NCI-H69 (cell line): ENCODE results near the gene NRSN2.

Experiments
- DNase-seq: peaks from one replicate; lab custom pipeline; 2025; lab: John Stamatoyannopoulos, UW

NRSN2 gene

DNA sequence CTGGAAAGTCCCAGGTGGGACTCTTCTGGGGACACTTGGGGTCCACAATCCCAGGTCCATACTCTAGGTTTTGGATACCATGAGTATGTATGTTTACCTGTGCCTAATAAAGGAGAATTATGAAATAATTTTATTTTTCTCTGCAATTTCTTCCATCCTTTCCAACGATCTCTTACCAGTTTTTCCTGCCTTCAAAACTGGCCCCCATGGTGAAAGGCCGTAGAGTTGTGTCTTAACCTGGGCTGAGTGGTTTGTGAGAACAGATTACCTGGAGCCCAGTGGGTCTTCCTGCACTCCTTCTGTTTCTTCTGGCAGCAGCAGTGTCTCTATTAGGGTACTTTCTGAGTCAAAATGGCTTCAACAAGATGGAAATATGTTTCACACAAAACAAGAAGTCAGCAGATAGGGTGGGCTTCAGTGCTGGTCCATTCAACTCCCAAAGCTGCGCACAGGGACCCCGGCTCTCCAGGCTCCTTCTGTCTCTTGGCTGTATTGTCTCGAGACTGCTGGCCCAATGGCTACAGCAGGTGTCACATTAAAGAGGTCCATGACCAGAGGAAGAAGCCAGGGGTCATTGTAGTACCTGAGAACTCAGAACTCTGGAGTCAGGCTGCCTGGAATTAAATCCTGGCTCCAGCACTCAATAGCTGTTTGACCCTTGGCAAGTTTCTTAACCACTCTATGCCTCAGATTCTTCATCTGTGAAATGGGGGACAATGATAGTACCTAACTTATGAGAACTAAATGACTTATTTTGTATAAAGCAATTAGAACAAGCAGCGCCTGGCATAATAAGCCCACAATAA lies 50.7 kb downstream of the NRSN2 start:
- no peak for DNase-seq

DNA sequence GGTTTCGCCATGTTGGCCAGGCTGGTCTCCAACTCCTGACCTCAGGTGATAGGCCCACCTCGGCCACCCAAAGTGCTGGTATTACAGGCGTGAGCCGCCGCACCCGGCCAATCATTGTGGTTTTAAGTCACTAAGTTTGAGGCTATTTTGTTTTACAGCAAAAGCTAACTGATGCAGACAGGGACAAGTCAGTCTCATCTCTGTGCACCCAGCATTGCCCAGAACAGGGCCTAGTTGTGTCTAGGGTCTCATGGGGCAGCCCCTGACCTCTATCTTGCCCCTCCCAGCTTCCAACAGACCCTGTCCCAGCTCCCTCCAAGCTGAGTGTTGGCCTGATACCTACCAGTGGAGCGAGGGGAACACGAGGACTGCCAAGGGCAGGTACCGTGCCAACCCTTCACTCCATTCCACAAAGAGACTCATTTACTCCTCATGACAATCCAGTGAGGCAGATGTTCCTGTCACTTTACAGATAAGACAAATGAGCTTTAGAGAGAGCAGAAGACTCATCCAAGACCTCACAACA lies 52.3 kb downstream of the NRSN2 start:
- DNase-seq = no peak

DNA sequence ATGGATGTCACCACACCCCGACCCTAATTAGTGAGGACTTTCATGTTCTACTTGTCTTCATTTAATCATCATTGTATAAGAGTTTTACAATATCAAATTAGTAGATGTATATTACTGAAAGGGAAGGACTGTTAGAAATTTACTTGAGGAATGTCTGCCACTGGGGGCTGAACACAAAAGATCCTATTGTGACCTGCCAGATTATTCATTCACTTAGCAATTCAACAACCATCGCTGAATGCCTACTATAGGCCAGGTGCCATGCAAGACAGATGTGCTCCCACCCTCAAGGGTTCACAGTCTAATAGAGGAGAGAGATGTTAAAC lies 53.2 kb downstream of the NRSN2 start:
- DNase-seq = peak; percentile 52

DNA sequence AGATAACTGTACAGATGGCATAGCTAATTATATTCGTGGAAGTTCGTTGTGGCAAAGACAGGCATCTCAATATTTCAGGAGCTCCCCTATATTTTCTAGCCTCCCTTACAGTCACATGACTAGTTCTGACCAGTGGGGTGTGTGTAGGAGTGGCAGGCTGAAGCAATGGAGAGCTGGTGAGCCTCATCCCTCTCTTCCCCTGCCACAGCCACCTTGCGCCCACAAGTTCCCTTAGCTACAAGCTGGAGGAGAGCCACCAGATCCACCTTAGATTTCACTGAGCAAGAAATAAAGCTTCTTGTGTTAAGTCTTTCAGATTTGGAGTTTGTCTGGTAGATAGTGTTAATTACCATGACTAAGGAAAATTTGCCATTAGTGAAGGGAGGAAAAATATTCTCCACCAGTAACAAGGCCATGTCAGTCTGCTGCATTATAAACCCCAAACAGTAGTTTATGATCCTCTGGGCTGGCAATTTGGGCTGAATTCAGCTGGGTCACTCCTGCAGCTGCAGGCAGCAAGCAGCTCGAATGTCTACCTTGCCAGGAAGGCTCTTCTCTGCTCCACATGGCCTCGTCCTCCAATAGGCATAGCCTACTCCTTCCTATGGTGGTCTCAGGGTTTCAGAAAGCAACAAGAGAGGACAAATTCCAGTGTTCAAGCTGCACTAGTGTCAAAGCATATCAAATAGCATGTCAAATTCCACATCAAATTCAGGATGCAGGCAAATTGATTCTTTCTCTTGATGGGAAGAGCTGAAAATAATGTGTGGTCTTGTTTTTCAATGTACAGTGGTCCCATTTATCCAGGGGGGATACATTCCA lies 53.8 kb downstream of the NRSN2 start:
- no peak for DNase-seq

DNA sequence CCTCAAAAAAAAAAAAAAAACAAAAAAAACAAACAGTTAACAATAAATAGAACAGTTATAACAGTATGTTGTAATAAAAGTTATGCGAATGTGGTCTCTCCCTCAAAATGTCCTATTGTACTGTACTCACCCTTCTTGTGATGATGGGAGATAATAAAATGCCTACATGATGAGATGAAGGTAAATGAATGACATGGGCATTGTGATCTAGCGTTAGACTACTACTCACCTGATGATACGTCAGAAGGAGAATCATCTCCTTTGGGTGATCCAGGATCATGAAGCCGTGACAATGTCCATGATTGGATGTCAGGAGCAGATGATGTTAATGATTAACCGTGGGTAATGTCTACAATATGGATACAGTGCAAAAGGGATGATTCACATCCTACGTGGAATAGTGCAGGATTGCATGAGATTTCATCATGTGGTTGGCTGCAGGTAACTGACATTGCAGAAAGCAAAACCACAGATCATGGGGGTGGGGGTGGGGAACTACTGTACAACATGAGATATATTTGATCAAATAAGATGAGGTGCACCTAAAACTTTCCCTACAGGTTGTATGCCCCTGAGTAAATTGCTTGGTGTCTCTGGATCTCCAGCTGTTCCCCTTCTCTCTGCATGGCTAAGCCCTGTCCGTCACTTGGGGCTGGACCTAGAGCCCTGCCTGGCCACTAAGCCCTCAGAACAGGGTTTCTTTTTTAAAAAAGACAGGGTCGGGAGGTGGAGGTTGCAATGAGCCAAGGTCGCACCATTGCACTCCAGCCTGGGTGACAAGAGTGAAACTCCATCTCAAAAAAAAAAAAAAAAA lies 55.0 kb downstream of the NRSN2 start:
- DNase-seq = peak; percentile 57

DNA sequence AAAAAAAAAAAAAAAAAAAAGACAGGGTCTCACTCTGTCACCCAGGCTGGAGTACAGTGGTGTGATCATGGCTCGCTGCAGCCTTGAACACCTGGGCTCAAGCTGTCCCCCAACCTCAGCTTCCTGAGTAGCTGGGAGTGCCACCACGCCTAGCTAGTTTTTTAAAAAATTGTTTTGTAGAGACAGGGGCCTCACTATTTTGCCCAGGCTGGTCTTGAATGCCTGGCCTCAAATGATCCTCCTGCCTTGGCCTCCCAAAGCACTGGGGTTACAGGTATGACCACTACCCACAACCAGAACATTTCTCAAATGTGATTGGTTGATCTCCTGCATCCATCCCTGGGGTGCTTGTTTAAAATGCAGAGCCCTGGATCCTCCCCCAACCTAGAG lies 55.6 kb downstream of the NRSN2 start:
- DNase-seq = no peak

DNA sequence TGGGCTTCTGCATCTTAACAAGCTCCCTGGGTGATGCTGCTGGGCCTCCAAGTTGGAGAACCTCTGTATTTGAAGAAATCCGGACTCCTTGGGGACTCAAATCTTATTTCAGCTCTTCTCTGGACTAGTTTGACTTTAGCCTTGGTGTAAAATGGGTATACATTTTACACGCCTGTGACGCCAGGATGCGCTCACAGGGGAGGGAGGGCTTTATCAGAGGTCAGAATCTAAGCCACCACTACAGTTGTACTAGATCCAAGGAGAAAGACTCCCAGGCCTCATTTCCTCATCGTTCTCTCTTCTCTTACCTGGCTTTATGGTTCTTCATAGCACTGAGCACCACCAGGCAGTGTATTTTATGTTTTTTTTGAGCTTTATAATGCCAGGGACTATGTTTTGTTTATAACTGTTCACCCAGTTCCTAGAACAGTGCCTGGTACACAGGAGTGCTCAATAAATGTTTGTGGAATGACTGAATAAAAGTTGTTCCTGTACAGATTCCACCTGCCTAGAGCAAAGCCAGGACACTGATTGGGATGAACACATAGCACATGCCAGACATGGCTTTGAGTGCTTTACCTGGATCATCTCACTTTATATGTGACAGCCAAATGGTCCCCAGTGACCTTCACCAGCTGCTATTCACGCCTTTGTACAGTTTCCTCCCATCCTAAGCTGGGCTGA lies 56.1 kb downstream of the NRSN2 start:
- DNase-seq = no peak

DNA sequence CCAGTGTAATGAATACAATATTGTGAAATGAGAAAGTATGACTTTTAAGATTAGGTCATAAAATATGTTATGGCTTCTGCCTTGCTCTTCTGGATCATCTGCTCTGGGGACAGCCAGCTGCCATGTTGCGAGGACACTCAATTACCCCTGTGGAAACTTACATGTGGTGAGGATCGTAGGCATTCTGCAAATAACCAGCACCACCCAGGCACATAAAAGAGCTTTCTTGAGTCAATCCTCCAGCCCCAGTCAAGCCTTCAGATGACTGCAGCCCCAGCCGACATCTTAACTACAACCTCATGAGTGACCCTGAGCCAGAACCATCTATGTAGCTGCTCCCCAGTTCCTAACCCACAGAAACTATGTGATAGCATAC lies 56.7 kb downstream of the NRSN2 start:
- no peak for DNase-seq

DNA sequence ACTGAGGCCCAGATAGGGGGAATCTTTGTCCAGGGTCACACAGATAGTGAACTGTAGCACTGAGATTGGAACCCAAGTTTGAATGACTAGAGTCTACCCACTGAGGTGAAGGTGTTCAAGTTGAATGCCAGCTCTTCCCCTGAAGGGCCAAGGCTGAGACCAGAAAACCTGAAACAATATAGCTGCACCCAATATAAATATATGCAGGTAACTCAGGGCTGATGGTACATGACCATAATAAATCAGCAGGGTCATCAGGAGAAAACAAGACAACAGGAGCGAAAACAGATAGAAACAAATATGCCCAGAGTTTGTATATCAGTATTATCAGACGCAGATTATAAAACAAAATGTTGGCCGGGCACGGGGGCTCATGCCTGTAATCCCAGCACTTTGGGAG lies 57.2 kb downstream of the NRSN2 start:
- no peak for DNase-seq
